Prostate gland (tissue), 2 donors: ENCODE results near the gene STK38.

Source experiments
- CTCF ChIP-seq, 4 experiments: fragments of 200-600 bp in 2 of 4; fragments of 450-650 bp in 2 of 4; sonication (generic) in 2 of 4; IDR thresholded peaks; 1 replicate in 3 of 4; 2 replicates in 1 of 4; pipeline ENCODE4 v1.5.1; 2016 to 2019; ENCODE audit warnings: antibody characterized with exemption in 4 of 4, mild to moderate bottlenecking in 2 of 4, moderate library complexity in 2 of 4
- POLR2A ChIP-seq: fragments of 450-650 bp; IDR thresholded peaks from one replicate; pipeline ENCODE4 v1.6.1; 2016; ENCODE audit warnings: antibody characterized with exemption, mild to moderate bottlenecking
- POLR2AphosphoS5 ChIP-seq: sonication (generic); formaldehyde crosslinking; IDR thresholded peaks from one replicate; pipeline ENCODE4 v1.6.1; 2017; ENCODE audit warnings: antibody characterized with exemption

- TF ChIP-seq CTCF (IDR thresholded peaks at IDR 0.05) (no peak), POLR2AphosphoS5 (no peak), POLR2A (no peak)
Observed at GRCh38 chr6:36566418-36566905, 19.2 kb upstream of the STK38 start.
